DMS53 (cell line): ENCODE results near the gene RUNX2.
"Not testable (repeated sequence)": the region's sequence is repeated elsewhere in the genome, so short reads cannot be mapped to it uniquely, and the experiment has no call there.

Source experiments
- DNase-seq: peaks from one replicate; lab custom pipeline; 2025; lab: John Stamatoyannopoulos, UW

The RUNX2 gene

DNA sequence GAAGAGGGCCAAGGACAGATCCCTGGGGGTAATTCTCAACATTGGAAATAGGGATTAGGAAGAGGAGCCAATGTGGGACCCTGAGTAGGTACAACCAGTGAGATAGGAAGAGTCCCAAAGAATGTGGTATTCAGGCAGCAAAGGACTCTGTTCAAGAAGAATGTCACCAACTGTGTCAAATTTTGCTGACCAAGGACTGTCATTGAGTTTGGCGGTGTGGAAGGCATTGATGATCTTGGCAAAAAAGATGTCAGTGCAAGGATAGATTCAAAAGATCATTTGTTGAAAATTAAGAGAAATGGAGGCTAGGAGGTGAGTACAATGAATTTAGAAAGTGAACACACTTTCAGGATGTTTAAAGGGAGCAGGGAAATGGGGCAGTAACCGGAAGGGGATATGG, 132.0 kb downstream of the RUNX2 start:
- DNase-seq = no peak

GRCh38 chr6:45461486-45461885, 133.4 kb downstream of the RUNX2 start:
- DNase-seq = no peak

DNA sequence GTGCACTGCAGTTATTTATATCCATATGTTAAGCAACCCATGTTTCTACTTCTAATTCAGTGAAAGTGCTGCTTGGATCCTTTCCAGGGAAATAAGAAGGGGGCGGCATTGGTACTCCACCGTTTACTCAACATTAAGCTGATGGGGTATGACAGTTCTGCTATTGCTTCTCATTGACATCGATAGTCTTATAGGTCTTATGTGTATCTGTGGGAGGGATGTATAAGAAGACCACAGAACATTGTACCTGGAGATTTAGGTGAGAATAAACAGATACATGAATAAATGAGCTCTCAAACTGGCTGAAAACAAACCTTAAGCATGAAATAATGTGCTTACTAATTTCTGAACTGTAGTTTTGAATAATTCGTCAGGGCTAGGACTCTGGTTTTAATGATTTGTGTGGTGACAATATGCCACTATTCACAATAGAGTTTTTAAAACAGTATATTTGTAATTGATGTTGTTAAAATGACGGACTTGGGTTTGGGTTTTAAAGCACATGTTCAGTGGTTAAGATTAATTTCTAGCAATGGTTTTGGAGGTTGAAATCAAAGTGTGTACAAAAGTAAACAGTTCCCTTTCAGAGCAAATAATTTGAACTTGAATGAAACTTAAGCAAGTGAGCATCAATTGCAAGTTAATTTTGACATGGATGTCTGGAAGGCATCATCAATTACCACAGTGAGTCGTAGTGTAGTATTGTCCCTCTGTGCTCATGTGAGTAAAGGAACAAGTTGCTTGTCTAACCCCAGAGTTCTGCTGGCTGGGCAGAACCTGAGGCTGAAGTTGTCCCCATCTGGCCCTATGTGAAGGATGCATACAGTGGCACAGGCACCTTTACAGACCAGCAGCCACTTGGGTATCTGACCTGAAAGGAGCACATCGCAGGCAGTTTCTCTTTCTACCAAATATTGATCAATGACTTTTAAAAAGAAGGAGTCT, 134.3 kb downstream of the RUNX2 start:
- no peak for DNase-seq

DNA sequence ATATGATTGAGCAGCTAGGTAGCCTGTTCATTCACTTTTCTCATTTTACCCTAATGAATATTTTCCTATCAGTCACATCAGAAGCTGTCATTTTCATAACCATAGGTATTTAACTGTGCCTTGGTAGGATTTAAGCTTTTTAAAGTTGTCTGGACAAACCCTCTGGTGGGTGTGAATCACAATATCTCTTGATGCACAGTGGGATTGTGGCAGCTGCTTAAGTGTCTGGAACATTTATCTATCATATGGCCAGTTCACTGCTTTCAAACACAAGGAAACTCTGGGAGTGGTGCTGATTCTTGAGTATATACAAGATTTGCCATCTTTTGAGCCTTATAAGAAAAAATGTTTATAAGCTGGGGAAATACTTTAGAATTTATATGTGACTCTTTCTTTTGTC, 136.6 kb downstream of the RUNX2 start:
- no peak for DNase-seq

DNA sequence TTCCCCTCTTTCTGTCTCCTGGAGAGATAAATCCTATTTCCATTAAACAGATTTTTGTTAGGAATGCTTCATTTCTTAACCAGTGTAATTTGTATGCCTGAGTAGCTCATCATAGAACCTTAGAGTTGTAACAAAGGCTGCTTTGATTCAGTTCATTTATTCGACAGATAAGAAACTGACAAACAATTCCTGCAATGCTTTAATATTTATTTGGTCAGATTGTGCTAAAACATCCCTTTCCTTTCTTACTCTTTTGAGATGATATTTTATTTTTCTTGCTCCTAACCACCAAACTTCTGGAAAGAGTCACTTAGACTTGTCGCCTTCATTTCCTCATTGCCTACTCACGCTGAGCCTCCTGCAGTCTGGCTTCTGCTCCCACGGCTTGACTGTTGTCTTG, 138.6 kb downstream of the RUNX2 start:
- DNase-seq = no peak

DNA sequence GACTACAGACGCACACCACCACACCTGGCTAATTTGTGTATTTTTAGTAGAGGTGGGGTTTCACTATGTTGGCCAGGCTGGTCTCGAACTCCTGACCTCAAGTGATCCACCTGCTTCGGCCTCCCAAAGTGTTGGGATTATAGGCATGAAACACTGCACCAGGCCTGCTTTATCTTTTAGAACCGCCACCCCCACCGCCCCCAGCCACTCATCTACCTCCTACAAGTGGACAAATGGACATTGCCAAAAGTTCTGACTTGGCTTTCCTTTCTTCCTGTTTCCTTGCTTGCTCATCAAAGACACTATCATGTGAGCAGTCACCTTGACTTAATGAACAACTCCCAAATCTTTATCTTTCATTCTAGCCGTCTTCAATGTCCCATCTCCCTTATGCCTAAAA, 139.3 kb downstream of the RUNX2 start:
- DNase-seq = not testable (repeated sequence)

DNA sequence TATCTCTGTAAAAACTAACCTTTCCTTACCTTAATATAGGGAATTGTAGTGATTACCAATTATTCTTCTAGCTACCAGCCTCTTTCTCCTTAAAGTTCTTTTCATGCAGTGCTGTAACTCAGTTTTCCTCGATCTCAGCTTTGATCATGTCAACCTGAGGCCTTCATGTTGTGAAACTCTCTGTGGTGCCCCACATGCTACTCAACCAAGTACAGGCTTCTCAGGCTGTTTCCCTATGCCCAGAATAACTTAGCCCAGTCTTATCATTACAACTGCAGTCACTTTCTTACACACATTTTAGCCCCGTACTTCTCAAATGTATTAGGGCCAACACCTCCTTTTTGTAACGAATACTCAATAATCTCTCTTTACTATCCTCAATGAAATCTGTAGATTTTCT, 139.7 kb downstream of the RUNX2 start:
- DNase-seq = no peak

GRCh38 chr6:45469663-45470062, 141.5 kb downstream of the RUNX2 start:
- no peak for DNase-seq

DNA sequence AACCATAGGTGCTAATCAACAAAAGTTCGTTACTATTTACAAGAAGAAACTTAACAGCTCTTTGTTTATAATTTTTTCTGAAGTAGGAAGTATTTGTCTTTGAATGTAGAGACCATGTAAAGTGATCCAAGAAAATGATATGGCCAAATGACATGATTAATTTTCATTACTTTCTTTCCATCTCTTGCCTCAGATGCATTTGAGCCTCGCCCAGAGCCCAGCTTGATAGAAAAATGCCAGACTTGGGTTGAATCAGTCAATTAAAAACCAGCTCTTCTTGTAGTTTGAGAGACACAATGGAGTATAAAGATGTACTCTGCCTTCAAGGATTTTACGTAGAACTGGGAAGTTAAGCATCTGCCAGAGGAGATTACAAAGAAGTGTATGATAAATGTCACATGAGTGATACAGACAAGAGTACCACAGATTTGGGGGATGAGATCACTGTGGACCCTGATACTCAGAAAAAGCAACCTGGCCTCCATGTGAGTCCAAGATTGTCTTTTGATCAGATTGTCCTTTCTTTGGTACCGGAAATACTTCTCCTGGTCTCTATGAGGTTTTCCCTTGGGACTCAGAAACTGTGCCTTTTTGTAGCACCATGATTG, 142.1 kb downstream of the RUNX2 start:
- DNase-seq = no peak

- DNase-seq = no peak
These were observed 144.3 kb downstream of the RUNX2 start for GRCh38 chr6:45472382-45472781.

DNA sequence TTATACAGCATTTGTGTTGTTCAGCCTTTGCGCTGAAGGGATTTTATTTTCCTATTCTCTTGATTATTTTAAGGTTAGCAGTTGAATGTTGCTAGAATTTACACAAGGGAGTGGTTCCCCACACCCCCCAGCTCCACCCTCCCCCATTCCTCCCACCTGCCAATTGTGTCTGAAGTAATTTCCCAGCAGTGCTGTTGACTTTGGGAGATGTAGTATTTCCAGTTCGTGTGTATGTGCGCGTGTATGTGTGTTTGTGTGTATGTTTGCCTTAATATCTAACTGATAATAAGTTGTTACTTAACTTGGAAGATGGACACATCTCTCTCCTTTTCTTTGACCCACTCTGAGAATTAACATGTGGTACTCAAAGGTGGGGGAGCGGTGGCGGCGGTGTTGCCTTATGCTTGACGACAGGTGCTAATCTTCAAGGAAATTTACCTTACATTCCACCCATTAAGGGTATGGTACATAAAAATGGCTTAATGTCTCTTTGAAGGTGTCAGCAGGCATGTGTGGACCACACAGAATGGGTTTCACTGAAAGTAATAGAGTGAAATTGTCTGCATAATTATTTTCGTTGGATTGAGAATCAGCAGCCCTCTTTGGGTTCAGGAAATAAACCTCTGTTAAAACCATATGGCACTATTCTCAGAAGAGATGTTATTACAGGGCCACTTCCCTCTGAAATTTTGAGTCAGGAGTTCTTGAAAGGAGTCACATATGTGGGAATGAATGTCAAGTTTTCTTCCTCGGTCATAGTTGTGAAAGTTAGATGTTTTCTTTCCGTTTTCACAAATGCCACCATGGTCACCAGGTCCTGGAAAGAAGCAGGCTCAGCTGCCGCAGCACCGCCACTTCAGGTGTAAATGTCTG, 145.2 kb downstream of the RUNX2 start:
- DNase-seq = peak; percentile 36

DNA sequence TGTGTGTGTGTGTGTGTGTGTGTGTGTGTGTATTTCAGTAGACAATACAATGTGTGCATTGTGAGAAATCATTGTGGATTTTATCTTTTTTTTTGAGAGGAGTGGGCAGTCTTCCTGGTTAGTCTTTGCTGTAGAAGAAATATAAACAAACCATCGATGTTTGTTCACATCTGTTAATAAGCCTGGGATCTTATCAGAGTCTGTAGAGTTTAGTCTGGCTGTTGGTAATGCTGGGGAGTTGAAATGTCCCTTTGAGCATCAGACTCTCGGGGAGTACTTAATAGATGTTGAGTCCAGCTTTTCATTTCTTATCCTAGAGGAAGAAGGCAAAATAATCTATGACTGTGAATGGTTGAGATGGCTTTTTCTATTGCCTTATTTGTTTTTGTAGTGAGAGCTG, 146.2 kb downstream of the RUNX2 start:
- DNase-seq = peak; percentile 14

- DNase-seq = no peak
These were observed 148.2 kb downstream of the RUNX2 start for GRCh38 chr6:45476341-45476740.

DNA sequence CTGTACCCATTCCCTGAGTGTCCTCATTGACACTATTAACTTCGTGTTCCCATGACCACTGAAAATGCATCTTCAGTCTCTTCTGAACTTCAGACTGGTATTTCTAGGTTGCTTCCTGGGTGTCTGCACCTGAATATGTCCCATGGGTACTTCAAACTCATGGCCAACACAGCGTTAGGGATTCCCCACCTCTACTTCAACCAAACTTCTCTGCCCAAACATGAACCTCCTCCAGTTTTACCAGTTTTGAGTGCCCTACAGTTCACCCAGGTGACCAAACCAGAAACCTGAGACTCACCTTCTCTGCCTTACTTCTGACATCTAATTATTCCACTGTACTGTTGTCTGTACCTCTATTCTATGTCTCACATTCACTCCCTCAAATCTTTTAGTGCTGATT, 149.1 kb downstream of the RUNX2 start:
- no peak for DNase-seq

- DNase-seq = no peak
These were observed 149.7 kb downstream of the RUNX2 start for GRCh38 chr6:45477790-45478189.

DNA sequence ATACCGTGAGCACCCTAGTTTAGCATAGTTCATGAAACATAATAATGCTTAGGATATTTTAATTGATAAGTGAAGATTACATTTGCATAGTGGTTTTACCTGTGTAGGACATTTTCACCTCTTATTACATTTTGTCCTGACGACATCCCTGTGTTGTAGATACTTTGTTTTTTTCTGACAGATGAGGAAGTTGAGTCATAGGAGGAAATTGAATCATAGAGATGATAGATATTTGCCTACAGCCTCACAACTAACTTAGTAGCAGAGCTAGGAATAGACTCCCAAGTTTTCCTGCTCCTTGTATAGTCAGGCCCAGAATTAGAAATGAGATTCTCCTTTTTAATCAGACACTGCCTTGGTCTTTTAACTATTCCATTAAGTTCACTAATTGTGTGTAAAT, 150.1 kb downstream of the RUNX2 start:
- DNase-seq = peak; percentile 49

DNA sequence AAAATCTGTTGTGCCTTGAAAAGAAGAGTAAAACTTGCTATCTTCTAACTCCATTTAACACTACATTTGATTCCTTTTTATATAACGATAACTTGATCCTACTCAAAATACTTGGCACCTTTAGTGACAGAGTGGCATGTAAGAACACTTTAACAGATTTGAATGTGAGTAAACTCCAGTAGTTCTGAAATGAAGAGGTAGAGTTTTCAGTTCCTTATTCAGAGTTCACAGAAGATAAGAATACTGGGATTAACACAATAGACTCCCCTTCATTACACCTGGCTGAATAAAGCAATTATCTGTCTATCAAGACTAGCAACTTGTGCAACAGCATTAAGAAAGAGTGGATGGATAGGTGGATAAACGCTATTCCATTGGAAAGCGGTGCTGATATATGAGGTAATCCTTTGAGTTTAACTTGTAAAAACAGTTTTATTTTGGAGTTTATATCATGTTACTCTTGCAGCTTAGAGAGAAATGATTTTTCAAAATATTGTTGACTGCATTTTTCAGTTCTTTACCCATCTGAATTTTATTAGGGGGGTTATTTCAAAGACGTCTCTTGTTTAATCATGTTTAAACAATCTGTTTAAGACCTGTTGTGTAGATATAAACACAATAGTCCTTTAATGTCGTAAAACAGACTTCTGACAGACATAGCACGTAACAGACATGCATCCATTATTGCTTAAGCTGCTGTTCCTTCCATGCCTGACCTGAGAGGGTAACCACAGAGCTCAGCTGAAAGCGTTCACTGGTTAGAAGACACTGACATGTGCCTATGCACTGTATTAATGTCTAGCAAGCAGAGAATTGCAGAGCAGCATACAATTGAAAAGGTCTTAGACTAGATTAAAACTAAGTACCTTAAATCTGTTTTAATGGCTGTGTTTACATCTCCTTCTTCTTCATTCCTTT, 152.0 kb downstream of the RUNX2 start:
- no peak for DNase-seq

GRCh38 chr6:45480752-45481415, 152.8 kb downstream of the RUNX2 start:
- DNase-seq = no peak

DNA sequence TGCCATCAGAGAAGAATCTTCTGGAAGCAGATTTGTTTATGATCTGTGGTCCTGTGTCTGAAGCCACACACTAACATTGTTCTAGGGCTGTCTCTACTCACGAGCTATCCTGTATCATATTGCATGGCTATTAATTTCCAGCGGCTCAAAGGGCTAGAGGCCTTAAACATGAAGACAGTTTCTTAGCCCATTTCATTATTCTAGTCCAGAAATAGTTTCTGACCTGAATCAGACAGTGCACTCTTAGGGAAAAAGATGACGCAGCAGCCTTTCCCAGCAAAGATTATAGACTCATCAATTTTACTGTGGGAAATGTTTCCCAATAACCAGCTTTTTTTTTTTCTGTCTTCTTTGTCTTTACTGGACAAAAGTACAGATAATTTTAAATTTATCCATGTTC, 154.9 kb downstream of the RUNX2 start:
- no peak for DNase-seq

DNA sequence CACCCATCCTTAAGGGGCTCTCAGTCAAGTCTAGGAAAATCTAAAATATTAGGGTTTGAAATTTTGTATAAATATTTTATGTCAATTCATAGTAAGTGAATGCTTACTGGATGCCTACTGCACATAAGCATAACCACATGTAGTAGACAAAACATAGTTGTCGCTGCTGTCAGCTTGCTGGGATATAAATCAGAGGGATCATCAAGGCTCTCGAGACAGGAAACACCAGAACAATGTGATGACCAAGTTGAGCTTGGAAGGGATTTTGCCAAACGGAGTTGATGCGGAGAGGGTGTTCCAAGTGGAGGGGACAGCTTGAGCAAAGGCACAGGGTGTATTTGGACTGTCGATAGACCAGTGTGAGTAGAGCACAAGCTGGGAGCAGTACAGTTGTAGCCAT, 155.4 kb downstream of the RUNX2 start:
- DNase-seq = no peak

DNA sequence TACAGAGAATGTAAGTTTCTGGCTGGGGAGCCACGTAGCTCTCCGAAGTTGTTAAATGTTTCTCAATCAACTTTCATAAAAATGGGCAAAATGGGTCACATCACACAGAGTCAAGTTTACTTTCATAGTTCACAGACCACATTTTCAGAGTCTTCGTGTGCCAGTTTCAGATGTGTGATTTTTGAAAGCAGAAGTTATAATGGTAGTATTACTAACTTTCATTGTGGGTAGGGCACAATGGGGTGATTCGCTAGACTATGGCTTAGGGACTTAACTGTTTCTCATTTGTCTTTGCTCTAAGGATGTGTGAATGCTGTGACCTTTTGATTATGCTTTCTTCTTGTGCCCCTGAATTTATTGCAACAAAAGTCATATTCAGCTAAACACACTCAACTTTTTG, 158.6 kb downstream of the RUNX2 start:
- no peak for DNase-seq
